A673 (cell line): ENCODE data around the gene INPP5A. TPM values are rescaled to one million over a fixed set of nuclear protein-coding genes. Genes with fewer than 3 reads are reported as not detected.

Experiments
- BruUV-seq: library from RNA; stranded (reverse); fragments of 400-500 nt; replicated peaks from 2 replicates; lab custom pipeline; 2021; lab: Mats Ljungman, UMichigan
- CTCF ChIA-PET: fragments of 300-600 bp; sonication (Branson Sonifier 250); formaldehyde crosslinking; loops from one replicate; lab custom pipeline; 2022; ENCODE audit warnings: antibody characterized with exemption; lab: Charles Lee
- POLR2A ChIA-PET: fragments of 300-600 bp; sonication (Branson Sonifier 250); formaldehyde crosslinking; loops from one replicate; lab custom pipeline; 2022; ENCODE audit warnings: antibody characterized with exemption; ENCODE audit not compliant: low non-redundant PET; lab: Charles Lee
- DNase-seq: peaks from one replicate; pipeline ENCODE4 v3.0.0-alpha.2; 2015; ENCODE audit warnings: low spot score
- H3K27ac ChIP-seq: fragments of 200-600 bp; sonication (generic); 2 replicates; pipeline ENCODE4 v1.5.1; 2016; ENCODE audit warnings: mixed run types, low read depth, mild to moderate bottlenecking, mixed read lengths, antibody characterized with exemption, low read length; ENCODE audit not compliant: poor library complexity, severe bottlenecking
- H3K27me3 ChIP-seq: fragments of 200-600 bp; sonication (generic); replicated peaks from 2 replicates; pipeline ENCODE4 v1.6.1; 2017; ENCODE audit warnings: mixed run types, low read depth, mild to moderate bottlenecking, mixed read lengths, antibody characterized with exemption, low read length; ENCODE audit not compliant: insufficient read depth, poor library complexity
- H3K36me3 ChIP-seq: fragments of 200-600 bp; sonication (generic); 2 replicates; pipeline ENCODE4 v1.6.1; 2016; ENCODE audit warnings: mixed run types, mild to moderate bottlenecking, mixed read lengths, antibody characterized with exemption, low read length; ENCODE audit not compliant: insufficient read depth, poor library complexity, severe bottlenecking
- H3K4me1 ChIP-seq: fragments of 200-600 bp; sonication (generic); 2 replicates; pipeline ENCODE4 v1.6.1; 2017; ENCODE audit warnings: mixed run types, mild to moderate bottlenecking, mixed read lengths, antibody characterized with exemption, low read length; ENCODE audit not compliant: insufficient read depth, poor library complexity, severe bottlenecking
- H3K4me3 ChIP-seq: fragments of 200-600 bp; sonication (generic); 2 replicates; pipeline ENCODE4 v1.5.1; 2016; ENCODE audit warnings: low read depth, mixed run types, mild to moderate bottlenecking, mixed read lengths, low read length; ENCODE audit not compliant: poor library complexity, severe bottlenecking
- H3K9me3 ChIP-seq: fragments of 200-600 bp; sonication (generic); 2 replicates; pipeline ENCODE4 v1.6.1; 2016; ENCODE audit warnings: mixed run types, low read depth, mild to moderate bottlenecking, mixed read lengths, antibody characterized with exemption, low read length; ENCODE audit not compliant: poor library complexity, severe bottlenecking
- EZH2 ChIP-seq: fragments of 200-600 bp; sonication (generic); IDR thresholded peaks from 2 replicates; pipeline ENCODE4 v1.6.1; 2017; ENCODE audit warnings: borderline replicate concordance, low read depth, mild to moderate bottlenecking, mixed read lengths, antibody characterized with exemption, low read length; ENCODE audit not compliant: poor library complexity, severe bottlenecking
- intact Hi-C: fragments of 100-400 bp; cut with micrococcal nuclease; formaldehyde crosslinking; loops from one replicate; pipeline ENCODE4 v1.10.0; 2022; ENCODE audit not compliant: unreplicated experiment
- total RNA-seq: library from RNA; stranded (reverse); gene quantifications from 2 replicates; pipeline ENCODE4 v1.2.3, GENCODE V29; 2021
- TF ChIP-seq, protein P1 (sequence below): fragments of 300-800, 200-600 bp; sonication (generic); conservative IDR thresholded peaks from 2 replicates; pipeline ENCODE4 v1.5.1; 2017; ENCODE audit warnings: low read depth, mild to moderate bottlenecking, antibody characterized with exemption, low read length, moderate library complexity, mixed read lengths

Gene INPP5A
- total RNA-seq, 1 experiment from 2014 or later: 21.8 TPM

DNA sequence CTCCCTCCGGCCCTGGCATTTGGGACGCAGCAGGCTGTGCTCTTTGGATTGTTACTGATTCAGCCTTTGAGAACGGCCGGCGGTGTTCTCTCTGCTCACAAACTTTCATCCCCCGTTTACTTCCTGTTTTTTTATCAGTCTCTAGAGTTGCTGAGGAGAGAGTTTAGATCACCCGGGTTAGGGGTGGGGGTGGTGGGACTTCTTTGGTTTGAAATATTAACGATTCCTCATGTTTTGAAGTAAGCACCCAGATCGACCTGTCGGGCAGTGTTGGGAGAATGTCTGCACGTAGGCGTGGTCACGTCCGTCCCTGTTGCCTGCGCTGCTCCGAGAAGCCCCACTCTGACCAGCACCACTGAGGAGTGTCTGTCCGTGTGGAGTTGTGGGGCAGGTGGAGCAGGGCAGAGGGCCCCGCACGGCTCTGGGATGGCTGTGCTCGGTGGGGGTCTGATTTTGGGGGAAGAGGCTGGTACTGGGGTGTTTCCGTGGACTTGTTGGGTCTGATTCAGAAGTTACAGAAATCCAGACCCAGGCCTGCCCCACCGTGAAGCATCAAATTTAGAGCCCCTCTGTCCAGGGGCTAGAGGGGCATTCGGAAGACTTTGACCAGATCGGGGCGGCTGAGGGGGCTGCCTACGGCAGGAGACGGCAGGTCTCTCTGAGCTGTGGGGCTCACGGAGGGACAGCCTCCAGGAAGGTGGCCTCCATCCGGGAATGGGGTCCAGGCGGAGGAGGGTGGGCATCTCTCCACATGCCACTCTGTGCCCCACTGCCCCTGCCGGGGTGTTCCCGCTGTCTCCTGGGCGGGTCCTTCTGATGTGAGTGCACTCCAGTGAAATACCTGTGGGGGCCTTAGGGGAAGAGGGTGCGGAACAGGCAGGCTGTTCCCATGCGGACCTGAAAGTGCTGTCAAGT, 7.4 kb downstream of the INPP5A start:
- POLR2A ChIA-PET: no interaction called here
- H3K36me3 ChIP-seq: no peaks in the 10 kb centered on the region
- BruUV-seq: no TSS peak
- DNase-seq: no peak
- H3K9me3 ChIP-seq: no peaks in the 10 kb centered on the region
- CTCF ChIA-PET: no interaction called here
- H3K4me1 ChIP-seq: no peaks in the 10 kb centered on the region
- TF ChIP-seq, protein P1, sequence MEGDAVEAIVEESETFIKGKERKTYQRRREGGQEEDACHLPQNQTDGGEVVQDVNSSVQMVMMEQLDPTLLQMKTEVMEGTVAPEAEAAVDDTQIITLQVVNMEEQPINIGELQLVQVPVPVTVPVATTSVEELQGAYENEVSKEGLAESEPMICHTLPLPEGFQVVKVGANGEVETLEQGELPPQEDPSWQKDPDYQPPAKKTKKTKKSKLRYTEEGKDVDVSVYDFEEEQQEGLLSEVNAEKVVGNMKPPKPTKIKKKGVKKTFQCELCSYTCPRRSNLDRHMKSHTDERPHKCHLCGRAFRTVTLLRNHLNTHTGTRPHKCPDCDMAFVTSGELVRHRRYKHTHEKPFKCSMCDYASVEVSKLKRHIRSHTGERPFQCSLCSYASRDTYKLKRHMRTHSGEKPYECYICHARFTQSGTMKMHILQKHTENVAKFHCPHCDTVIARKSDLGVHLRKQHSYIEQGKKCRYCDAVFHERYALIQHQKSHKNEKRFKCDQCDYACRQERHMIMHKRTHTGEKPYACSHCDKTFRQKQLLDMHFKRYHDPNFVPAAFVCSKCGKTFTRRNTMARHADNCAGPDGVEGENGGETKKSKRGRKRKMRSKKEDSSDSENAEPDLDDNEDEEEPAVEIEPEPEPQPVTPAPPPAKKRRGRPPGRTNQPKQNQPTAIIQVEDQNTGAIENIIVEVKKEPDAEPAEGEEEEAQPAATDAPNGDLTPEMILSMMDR: no peak
- no peak for TF ChIP-seq EZH2
- no peaks in the 10 kb centered on the region for H3K27me3 ChIP-seq
- no peak overlapping the region for H3K27ac ChIP-seq
- intact Hi-C loops: no loop called here
- H3K4me3 ChIP-seq: no peak overlapping the region

- H3K27ac ChIP-seq: no peak overlapping the region
- ChIA-PET CTCF (no interaction called here), POLR2A (no interaction called here)
- BruUV-seq: no TSS peak
- DNase-seq: no peak
- H3K4me1 ChIP-seq: peaks cover 2% of the 10 kb centered on the region
- no peaks in the 10 kb centered on the region for H3K9me3 ChIP-seq
- no peaks in the 10 kb centered on the region for H3K27me3 ChIP-seq
- intact Hi-C loops: no loop called here
- no peaks in the 10 kb centered on the region for H3K36me3 ChIP-seq
- no peak for TF ChIP-seq EZH2
- TF ChIP-seq, protein P1: no peak
- H3K4me3 ChIP-seq: no peak overlapping the region
Measured at GRCh38 chr10:132545659-132546367, 8.2 kb downstream of the INPP5A start.

DNA sequence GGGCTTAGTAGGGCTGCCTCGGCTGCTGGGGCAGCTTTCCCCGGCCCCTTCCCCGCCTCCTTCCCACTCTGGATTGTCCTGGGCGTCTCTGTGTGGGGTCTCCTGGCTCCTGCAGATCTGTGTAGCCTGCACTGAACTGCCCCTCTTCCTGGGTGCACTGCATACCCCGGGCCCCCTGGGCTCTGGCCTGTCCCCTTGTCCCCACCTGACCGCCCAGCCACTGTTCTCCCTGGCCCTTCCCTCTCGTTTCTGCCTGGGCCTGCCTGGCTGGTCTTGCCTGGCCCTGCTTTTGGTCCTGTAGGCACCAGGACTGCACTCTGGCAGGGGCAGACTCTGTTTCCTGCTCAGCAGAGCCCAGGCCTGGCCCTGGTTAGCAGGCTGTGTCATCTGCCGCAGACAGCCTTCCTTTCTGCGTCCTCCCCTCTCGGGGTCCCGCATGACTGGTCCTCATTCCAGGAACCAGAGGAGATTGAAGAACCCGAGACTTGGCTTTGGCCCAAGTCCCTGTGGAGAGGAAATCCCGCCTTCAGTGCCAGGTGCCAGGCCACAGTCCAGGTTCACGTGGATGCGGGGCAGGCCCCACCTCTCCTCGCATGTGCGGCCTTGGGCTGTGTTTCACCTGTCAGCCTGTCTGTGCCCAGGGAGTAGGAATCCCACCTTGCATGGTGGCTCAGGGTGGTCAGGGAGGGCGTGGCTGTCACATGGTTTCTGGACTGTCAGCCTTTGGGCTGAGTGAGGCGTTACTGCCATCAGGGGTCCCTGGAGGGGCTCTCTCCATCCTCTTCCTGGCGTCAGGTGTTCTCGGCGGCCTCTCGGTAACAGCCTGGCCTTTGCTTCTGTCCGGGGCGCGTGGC, 9.2 kb downstream of the INPP5A start:
- ChIA-PET CTCF (no interaction called here), POLR2A (no interaction called here)

More for the DNA sequence above, 9.2 kb downstream of the INPP5A start:
- H3K4me3 ChIP-seq: no peak overlapping the region
- TF ChIP-seq, protein P1: no peak
- TF ChIP-seq EZH2: no peak
- H3K36me3 ChIP-seq: no peaks in the 10 kb centered on the region
- DNase-seq: no peak
- no peak overlapping the region for H3K27ac ChIP-seq
- H3K9me3 ChIP-seq: no peaks in the 10 kb centered on the region
- intact Hi-C loops: no loop called here
- BruUV-seq: no TSS peak
- H3K4me1 ChIP-seq: peaks cover 11% of the 10 kb centered on the region
- no peaks in the 10 kb centered on the region for H3K27me3 ChIP-seq
